Upper lobe of left lung (tissue), 4 donors: Measurements from ENCODE around the gene UST.

ENCODE experiments used
- CTCF ChIP-seq, 6 experiments: fragments of 450-650 bp in 4 of 6; fragments of 200-600 bp in 2 of 6; sonication (generic) in 2 of 6; IDR thresholded peaks; one replicate each; pipeline ENCODE4 v1.5.1; 2016 to 2019; ENCODE audit warnings: antibody characterized with exemption in 6 of 6
- EP300 ChIP-seq, 4 donors: sonication (generic); formaldehyde crosslinking; IDR thresholded peaks; one replicate each; pipeline ENCODE4 v1.5.1; 2017; ENCODE audit warnings: antibody characterized with exemption in 4 of 4, control low read depth in 2 of 4
- POLR2A ChIP-seq, 4 donors: fragments of 450-650 bp; IDR thresholded peaks; one replicate each; pipeline ENCODE4 v1.5.1; 2016 to 2017; ENCODE audit warnings: antibody characterized with exemption in 4 of 4, mild to moderate bottlenecking in 2 of 4
- POLR2AphosphoS5 ChIP-seq, 2 donors: sonication (generic); formaldehyde crosslinking; IDR thresholded peaks; one replicate each; pipeline ENCODE4 v1.5.1; 2017; ENCODE audit warnings: antibody characterized with exemption in 2 of 2

DNA sequence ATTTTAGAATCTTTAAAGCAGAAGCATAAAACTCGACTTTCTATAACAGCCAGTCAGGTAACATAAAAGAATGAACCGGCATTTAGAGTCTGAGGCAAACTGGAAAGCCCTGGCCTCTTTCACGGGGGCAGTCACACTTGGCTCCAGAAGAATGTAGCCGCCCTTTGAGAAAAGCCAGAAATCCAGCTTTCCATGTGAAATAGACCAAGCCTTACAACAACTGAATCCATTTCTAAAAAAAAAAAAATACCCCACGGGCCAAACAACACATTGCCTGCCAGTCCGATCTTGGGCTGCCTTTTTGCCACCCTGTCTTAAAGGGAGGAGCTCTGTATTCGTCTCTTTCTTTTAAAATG lies 317.8 kb downstream of the UST start:
- TF ChIP-seq CTCF (IDR thresholded peaks at IDR 0.05) (no peak), POLR2A (IDR thresholded peaks at IDR 0.05) (no peak), POLR2AphosphoS5 (IDR thresholded peaks at IDR 0.05) (no peak), EP300 (IDR thresholded peaks at IDR 0.05) (no peak)
